SU-DHL-6 (cell line): ENCODE measurements around the gene FOXK1.

Experiments
- EZH2phosphoT487 ChIP-seq: fragments of 200-600 bp; sonication (generic), shearing (Covaris generic); conservative IDR thresholded peaks from 2 replicates; pipeline ENCODE4 v1.6.1; 2018; ENCODE audit warnings: mild to moderate bottlenecking, antibody characterized with exemption, low read length, moderate library complexity, mixed read lengths
- TF ChIP-seq, protein P1 (sequence below): fragments of 200-600 bp; sonication (generic); IDR thresholded peaks from one replicate; pipeline ENCODE4 v1.5.1; 2017; ENCODE audit warnings: antibody characterized with exemption, mild to moderate bottlenecking, low read length, moderate library complexity; ENCODE audit not compliant: insufficient read depth, poor library complexity, severe bottlenecking

- TF ChIP-seq, protein P1, sequence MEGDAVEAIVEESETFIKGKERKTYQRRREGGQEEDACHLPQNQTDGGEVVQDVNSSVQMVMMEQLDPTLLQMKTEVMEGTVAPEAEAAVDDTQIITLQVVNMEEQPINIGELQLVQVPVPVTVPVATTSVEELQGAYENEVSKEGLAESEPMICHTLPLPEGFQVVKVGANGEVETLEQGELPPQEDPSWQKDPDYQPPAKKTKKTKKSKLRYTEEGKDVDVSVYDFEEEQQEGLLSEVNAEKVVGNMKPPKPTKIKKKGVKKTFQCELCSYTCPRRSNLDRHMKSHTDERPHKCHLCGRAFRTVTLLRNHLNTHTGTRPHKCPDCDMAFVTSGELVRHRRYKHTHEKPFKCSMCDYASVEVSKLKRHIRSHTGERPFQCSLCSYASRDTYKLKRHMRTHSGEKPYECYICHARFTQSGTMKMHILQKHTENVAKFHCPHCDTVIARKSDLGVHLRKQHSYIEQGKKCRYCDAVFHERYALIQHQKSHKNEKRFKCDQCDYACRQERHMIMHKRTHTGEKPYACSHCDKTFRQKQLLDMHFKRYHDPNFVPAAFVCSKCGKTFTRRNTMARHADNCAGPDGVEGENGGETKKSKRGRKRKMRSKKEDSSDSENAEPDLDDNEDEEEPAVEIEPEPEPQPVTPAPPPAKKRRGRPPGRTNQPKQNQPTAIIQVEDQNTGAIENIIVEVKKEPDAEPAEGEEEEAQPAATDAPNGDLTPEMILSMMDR, result no peak
- TF ChIP-seq EZH2phosphoT487, result no peak
These were observed 90.2 kb downstream of the FOXK1 start for GRCh38 chr7:4772306-4772705.
